Hepatocyte (in vitro differentiated cells): ENCODE data around the gene ING3.

ENCODE experiments used
- CTCF ChIP-seq: fragments of 200-600 bp; sonication (generic); IDR thresholded peaks from 2 replicates; pipeline ENCODE4 v1.5.1; 2016; ENCODE audit warnings: antibody characterized with exemption, mild to moderate bottlenecking; ENCODE audit not compliant: poor library complexity
- EZH2 ChIP-seq: fragments of 200-600 bp; sonication (generic); IDR thresholded peaks from 2 replicates; pipeline ENCODE4 v1.6.1; 2016; ENCODE audit warnings: antibody characterized with exemption, mild to moderate bottlenecking, borderline replicate concordance

GRCh38 chr7:120984406-120984805 lies 33.8 kb downstream of the ING3 start:
- TF ChIP-seq CTCF (no peak), EZH2 (no peak)
